Smooth muscle cell (in vitro differentiated cells): ENCODE data around the gene TNFRSF21. TPM values are rescaled to one million over a fixed set of nuclear protein-coding genes. Genes with fewer than 3 reads are reported as not detected.

Source experiments
- DNase-seq: peaks from one replicate; lab custom pipeline; 2025; ENCODE audit not compliant: unreplicated experiment; lab: John Stamatoyannopoulos, UW
- H2AFZ ChIP-seq: fragments of 200-600 bp; sonication (generic); 2 replicates; pipeline ENCODE4 v1.6.0; 2016; ENCODE audit warnings: antibody characterized with exemption, low read depth, mild to moderate bottlenecking
- H3F3A ChIP-seq: fragments of 200-600 bp; sonication (generic); 2 replicates; pipeline ENCODE4 v1.6.0; 2017; ENCODE audit warnings: antibody characterized with exemption, low read depth
- H3K27ac ChIP-seq: fragments of 200-600 bp; sonication (generic); 2 replicates; pipeline ENCODE4 v1.5.1; 2016; ENCODE audit warnings: low read depth, mild to moderate bottlenecking
- H3K27me3 ChIP-seq: fragments of 200-600 bp; sonication (generic); 2 replicates; pipeline ENCODE4 v1.6.1; 2016; ENCODE audit warnings: low read depth, mild to moderate bottlenecking
- H3K36me3 ChIP-seq: fragments of 200-600 bp; sonication (generic); 2 replicates; pipeline ENCODE4 v1.5.1; 2016; ENCODE audit warnings: low read depth
- H3K4me1 ChIP-seq: fragments of 200-600 bp; sonication (generic); 2 replicates; pipeline ENCODE4 v1.5.1; 2016; ENCODE audit warnings: low read depth
- H3K4me2 ChIP-seq: fragments of 200-600 bp; sonication (generic); 2 replicates; pipeline ENCODE4 v1.6.0; 2016; ENCODE audit warnings: mild to moderate bottlenecking
- H3K4me3 ChIP-seq: fragments of 200-600 bp; sonication (generic); 2 replicates; pipeline ENCODE4 v1.5.1; 2016; ENCODE audit warnings: mild to moderate bottlenecking
- H3K79me2 ChIP-seq: fragments of 200-600 bp; sonication (generic); 2 replicates; pipeline ENCODE4 v1.6.0; 2016; ENCODE audit warnings: low read depth, mild to moderate bottlenecking
- H3K9ac ChIP-seq: fragments of 200-600 bp; sonication (generic); 2 replicates; pipeline ENCODE4 v1.6.0; 2016; ENCODE audit warnings: low read depth
- H3K9me3 ChIP-seq: fragments of 200-600 bp; sonication (generic); replicated peaks from 2 replicates; pipeline ENCODE4 v1.5.1; 2016; ENCODE audit warnings: low read depth
- H4K20me1 ChIP-seq: fragments of 200-600 bp; sonication (generic); 2 replicates; pipeline ENCODE4 v1.6.0; 2016; ENCODE audit warnings: low read depth
- WGBS: methylation state at CpG from one replicate; pipeline ENCODE4 v1.1.7; 2016; ENCODE audit warnings: low lambda C conversion rate; 5-methylcytosine and 5-hydroxymethylcytosine counted together
- polyA plus RNA-seq: library from polyadenylated mRNA; unstranded; fragments of >200 nt; fragmentation: Nextera tagmentation; extraction: Ambion mirVana; gene quantifications from 2 replicates; pipeline ENCODE4 v1.2.1, GENCODE V29; 2016
- total RNA-seq: library from RNA; depleted of rRNA; stranded (reverse); fragments of >200 nt; gene quantifications from 2 replicates; pipeline ENCODE4 v1.2.3, GENCODE V29; 2014
- TF ChIP-seq, protein P1 (sequence below): fragments of 200-600 bp; sonication (generic); IDR thresholded peaks from 2 replicates; pipeline ENCODE4 v1.5.1; 2017; ENCODE audit warnings: borderline replicate concordance, mild to moderate bottlenecking, antibody characterized with exemption; ENCODE audit not compliant: insufficient read depth, poor library complexity, severe bottlenecking

TNFRSF21 gene, protein sequence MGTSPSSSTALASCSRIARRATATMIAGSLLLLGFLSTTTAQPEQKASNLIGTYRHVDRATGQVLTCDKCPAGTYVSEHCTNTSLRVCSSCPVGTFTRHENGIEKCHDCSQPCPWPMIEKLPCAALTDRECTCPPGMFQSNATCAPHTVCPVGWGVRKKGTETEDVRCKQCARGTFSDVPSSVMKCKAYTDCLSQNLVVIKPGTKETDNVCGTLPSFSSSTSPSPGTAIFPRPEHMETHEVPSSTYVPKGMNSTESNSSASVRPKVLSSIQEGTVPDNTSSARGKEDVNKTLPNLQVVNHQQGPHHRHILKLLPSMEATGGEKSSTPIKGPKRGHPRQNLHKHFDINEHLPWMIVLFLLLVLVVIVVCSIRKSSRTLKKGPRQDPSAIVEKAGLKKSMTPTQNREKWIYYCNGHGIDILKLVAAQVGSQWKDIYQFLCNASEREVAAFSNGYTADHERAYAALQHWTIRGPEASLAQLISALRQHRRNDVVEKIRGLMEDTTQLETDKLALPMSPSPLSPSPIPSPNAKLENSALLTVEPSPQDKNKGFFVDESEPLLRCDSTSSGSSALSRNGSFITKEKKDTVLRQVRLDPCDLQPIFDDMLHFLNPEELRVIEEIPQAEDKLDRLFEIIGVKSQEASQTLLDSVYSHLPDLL
- total RNA-seq (19.0 and 32.8 TPM in 2 replicates), polyA plus RNA-seq (30.1 and 58.1 TPM in 2 replicates)

DNA sequence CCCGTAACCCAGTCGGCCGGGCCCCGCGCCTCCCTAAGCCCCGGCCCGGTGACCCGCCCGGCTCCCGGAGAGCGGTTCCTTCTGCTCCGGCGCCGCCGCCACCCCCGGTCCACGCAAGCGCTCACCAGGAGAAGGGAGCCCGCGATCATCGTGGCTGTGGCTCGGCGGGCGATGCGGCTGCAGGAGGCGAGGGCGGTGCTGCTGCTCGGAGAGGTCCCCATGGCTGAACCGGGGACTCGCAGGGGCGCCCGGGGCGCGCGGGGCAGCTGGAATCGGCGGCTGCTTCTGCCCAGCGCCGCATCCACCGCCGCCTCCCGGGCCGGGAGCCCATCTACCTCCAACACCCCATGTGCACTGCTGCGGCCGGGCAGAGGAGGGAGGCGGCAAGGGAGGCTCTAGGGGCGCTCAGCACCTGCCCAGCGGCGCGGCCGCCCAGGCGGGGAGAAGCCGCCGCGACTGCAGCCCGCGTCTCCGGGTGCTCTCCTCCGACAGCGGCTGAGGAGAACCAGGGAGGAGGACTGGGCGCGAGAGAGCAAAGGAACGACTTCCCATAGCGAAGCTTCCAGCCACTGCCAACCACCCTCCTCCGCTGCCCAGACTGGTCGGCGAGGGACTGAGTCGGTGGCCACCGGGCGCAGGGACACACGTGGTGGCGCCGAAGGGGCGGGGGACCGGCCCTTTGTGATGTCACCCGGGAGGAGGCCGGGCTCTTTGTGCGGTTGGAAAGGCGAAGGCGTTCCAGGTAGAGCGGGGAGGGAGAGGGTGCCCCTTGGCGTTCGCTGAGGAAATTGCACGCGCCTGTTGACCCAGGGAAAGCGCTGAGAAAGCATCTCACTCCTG is at the start of gene TNFRSF21:
Gene TNFRSF21, minus strand, starts transcription at position 615 of the 840 bp plus-strand sequence. Its CDS starts 394 bp downstream, at position 221.
- Histone ChIP-seq H3K9ac (peak within 1 kb of the TSS; percentile 71), H3K4me3 (peak within 1 kb of the TSS; percentile 82), H3K4me1 (peaks cover 5% of the 10 kb centered on the region), H3K36me3 (no peaks in the 10 kb centered on the region), H4K20me1 (peaks cover 30% of the 10 kb centered on the region), H3K79me2 (peaks cover 51% of the 10 kb centered on the region), H3F3A (no peaks in the 10 kb centered on the region), H3K9me3 (no peaks in the 10 kb centered on the region), H3K27ac (peak within 1 kb of the TSS; percentile 41), H3K27me3 (no peaks in the 10 kb centered on the region), H2AFZ (peak within 1 kb of the TSS; percentile 96), H3K4me2 (peak within 1 kb of the TSS; percentile 96)
- TF ChIP-seq, protein P1, sequence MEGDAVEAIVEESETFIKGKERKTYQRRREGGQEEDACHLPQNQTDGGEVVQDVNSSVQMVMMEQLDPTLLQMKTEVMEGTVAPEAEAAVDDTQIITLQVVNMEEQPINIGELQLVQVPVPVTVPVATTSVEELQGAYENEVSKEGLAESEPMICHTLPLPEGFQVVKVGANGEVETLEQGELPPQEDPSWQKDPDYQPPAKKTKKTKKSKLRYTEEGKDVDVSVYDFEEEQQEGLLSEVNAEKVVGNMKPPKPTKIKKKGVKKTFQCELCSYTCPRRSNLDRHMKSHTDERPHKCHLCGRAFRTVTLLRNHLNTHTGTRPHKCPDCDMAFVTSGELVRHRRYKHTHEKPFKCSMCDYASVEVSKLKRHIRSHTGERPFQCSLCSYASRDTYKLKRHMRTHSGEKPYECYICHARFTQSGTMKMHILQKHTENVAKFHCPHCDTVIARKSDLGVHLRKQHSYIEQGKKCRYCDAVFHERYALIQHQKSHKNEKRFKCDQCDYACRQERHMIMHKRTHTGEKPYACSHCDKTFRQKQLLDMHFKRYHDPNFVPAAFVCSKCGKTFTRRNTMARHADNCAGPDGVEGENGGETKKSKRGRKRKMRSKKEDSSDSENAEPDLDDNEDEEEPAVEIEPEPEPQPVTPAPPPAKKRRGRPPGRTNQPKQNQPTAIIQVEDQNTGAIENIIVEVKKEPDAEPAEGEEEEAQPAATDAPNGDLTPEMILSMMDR: peak; percentile 86
- peak; percentile 79 for DNase-seq
- under 1% methylated on average over 68 of the region's 86 CpGs for WGBS

DNA sequence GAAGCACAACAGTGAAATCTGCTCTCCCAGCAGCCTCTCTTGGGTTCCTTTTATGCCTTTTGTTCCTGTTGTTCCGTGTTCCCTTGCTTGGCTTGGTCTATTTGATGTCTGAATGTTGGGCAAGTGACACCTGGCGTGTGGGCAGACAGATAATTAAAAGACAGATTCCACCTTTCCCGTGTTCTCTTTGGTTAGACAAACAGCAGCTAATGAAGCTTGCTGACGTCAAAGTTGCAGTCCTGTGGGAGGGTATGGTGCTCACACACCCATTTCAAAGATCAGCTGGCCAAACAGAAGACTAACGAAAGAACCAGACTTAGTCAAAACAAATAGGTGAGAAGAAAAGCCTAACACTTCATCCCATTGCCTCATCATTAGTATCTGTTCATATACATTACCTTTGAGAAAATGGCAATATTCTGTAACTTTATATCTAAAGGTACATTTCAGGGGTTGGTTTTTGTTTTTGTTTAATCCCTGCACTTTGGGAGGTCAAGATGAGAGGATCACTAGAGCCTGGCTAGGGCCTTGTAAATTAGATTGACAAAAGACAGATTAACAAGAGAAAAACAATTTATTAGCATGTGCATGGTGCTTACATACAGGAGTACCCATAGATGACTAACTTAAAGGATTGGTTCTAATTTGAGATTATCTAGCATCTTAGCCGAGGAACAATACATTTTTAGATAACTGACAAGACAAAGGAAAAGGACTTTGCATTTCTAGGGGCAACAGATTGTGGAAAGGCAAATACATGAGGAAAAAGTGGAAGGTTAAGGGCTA is 48.9 kb upstream of the TNFRSF21 start:
- no peaks in the 10 kb centered on the region for H4K20me1 ChIP-seq
- WGBS: 71% methylated on average over 6 of the region's 6 CpGs
- no peak for DNase-seq
- TF ChIP-seq, protein P1: no peak
- H3K4me1 ChIP-seq: no peaks in the 10 kb centered on the region
- H3K9ac ChIP-seq: no peak overlapping the region
- no peak overlapping the region for H3K27ac ChIP-seq
- H3K9me3 ChIP-seq: no peaks in the 10 kb centered on the region
- no peaks in the 10 kb centered on the region for H3K79me2 ChIP-seq
- no peak overlapping the region for H2AFZ ChIP-seq
- H3K36me3 ChIP-seq: no peaks in the 10 kb centered on the region
- no peak overlapping the region for H3K4me3 ChIP-seq
- no peaks in the 10 kb centered on the region for H3K27me3 ChIP-seq
- no peak overlapping the region for H3K4me2 ChIP-seq
- no peaks in the 10 kb centered on the region for H3F3A ChIP-seq

DNA sequence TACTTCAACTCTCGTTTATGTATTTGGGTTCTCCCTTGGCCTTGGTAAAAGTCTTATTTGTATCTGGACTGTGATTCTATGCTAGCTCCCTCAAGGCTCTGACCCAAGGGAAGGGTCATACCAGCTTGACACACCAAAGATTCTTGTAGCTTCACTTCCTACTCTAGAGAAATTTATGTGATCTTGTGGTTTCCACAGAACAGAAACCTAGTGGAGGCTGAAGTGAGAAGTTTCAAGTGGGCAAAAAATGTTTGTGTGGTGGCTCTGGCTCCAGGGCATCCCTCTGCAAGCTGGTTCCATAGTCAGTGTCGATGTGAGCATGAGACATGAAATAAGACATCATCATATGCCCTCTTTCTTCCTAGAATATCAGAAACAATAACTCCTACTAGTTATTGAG is 48.1 kb upstream of the TNFRSF21 start:
- 78% methylated on average over 2 of the region's 2 CpGs for WGBS
- H3K4me3 ChIP-seq: no peak overlapping the region

More for the DNA sequence above, 48.1 kb upstream of the TNFRSF21 start:
- Histone ChIP-seq H2AFZ (no peak overlapping the region), H3K9ac (no peak overlapping the region), H3K4me1 (no peaks in the 10 kb centered on the region), H3K79me2 (no peaks in the 10 kb centered on the region), H4K20me1 (no peaks in the 10 kb centered on the region), H3K9me3 (no peaks in the 10 kb centered on the region), H3K4me2 (no peak overlapping the region), H3F3A (no peaks in the 10 kb centered on the region), H3K27ac (no peak overlapping the region), H3K36me3 (no peaks in the 10 kb centered on the region), H3K27me3 (no peaks in the 10 kb centered on the region)
- DNase-seq: no peak
- TF ChIP-seq, protein P1: no peak
